Peyer's patch (tissue), 4 donors: ENCODE results near the gene HSD17B8. TPM values are rescaled to one million over a fixed set of nuclear protein-coding genes. Genes with fewer than 3 reads are reported as not detected.
A peak's percentile ranks its signal among the peaks of the same experiment; 100 is the strongest.

Experiments used
- DNase-seq, 3 donors: peaks; one replicate each; pipeline ENCODE4 v3.0.0-alpha.2; 2017 to 2019
- H3K27ac ChIP-seq, 4 donors: fragments of 200-600 bp; sonication (generic); one replicate each; pipeline ENCODE4 v1.5.1; 2016 to 2019
- H3K27me3 ChIP-seq, 2 donors: fragments of 200-600 bp; sonication (generic); one replicate each; pipeline ENCODE4 v1.5.1; 2019
- H3K36me3 ChIP-seq, 3 donors: fragments of 200-600 bp; sonication (generic); one replicate each; pipeline ENCODE4 v1.5.1; 2016 to 2019
- H3K4me1 ChIP-seq, 4 donors: fragments of 200-600 bp; sonication (generic); one replicate each; pipeline ENCODE4 v1.5.1; 2016 to 2019
- H3K4me3 ChIP-seq, 4 donors: fragments of 200-600 bp; sonication (generic); 1 replicate in 3 of 4; 2 replicates in 1 of 4; pipeline ENCODE4 v1.5.1; 2016 to 2019; ENCODE audit warnings: mild to moderate bottlenecking in 1 of 4
- H3K9me3 ChIP-seq, 4 donors: fragments of 200-600 bp; sonication (generic); one replicate each; pipeline ENCODE4 v1.5.1; 2016 to 2019; ENCODE audit warnings: mild to moderate bottlenecking in 1 of 4
- POLR2A ChIP-seq, 2 donors: fragments of 450-650 bp; IDR thresholded peaks; one replicate each; pipeline ENCODE4 v1.5.1; 2017; ENCODE audit warnings: antibody characterized with exemption in 2 of 2, mild to moderate bottlenecking in 2 of 2, moderate library complexity in 2 of 2
- total RNA-seq, 4 donors: library from RNA; depleted of rRNA; stranded (reverse); fragments of >200 nt; gene quantifications; one replicate each; pipeline ENCODE4 v1.1.0, GENCODE V29; 2016
- TF ChIP-seq, protein P1 (sequence below), 6 experiments: fragments of 450-650 bp in 4 of 6; fragments of 200-600 bp in 2 of 6; sonication (generic) in 1 of 6; IDR thresholded peaks; one replicate each; pipeline ENCODE4 v1.5.1; 2017 to 2019; ENCODE audit warnings: antibody characterized with exemption in 6 of 6, mild to moderate bottlenecking in 3 of 6, moderate library complexity in 1 of 6

HSD17B8 gene
- total RNA-seq, 4 donors from 2014 or later: 26.4 to 58.0 (median 44.0) TPM

DNA sequence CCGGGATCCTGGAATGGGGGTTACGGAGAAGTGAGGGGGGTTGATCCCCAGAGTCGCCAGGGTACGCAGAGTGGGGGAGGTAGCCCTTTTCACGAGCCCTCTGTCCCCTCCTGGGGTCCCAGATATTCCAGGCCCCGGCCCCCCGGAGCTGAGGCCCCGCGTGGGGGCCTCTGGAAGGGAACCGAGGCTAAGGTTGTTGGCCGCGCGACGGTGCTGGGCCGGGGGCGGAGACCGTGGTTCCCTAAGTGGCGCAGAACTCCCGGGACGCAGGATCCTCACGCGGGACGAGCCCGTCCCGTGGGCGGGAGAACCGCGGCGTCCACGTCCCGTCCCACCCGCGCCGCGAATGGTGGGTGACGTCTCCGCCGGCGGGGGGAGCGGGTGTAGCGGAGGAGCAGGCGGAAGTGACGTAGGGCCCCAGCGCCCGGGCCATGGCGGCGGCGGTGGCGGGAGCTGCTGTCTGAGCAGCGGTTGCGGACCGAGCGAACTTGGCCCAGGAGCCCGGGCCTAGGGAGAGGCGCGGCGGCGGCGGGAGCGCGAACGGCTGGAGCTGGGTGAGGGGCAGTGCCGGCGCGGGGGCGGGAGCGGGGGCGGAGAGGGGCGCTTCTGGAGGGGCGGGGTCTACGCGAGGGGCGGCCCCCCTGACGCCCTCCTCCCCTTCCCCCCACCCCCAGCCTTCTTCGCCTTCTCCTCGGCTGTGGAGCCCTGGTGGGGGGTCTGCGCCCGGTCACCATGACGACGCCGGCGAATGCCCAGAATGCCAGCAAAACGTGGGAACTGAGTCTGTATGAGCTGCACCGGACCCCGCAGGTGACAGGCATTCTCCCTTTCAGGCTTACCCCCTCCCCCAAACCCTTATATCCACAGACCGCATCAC lies 3.9 kb downstream of the HSD17B8 start, which contains the start of gene RING1:
Gene RING1 (plus strand): TSS at position 410 of the 877 bp plus-strand sequence. CDS start 323 bp downstream, at position 733.
- Histone ChIP-seq H3K9me3 (no peaks in the 10 kb centered on the region), H3K27me3 (no peaks in the 10 kb centered on the region), H3K4me3 (peak within 1 kb of the TSS; percentile 82 to 89 (median 88)), H3K4me1 (peaks cover 0 to 42% (median 18%) of the 10 kb centered on the region in 4 donors), H3K27ac (peak within 1 kb of the TSS; percentile 91 to 98 (median 94)), H3K36me3 (peaks cover 0 to 25% (median 0%) of the 10 kb centered on the region in 3 donors)
- DNase-seq: peak; percentile 88 to 95 (median 91)
- TF ChIP-seq, protein P1, sequence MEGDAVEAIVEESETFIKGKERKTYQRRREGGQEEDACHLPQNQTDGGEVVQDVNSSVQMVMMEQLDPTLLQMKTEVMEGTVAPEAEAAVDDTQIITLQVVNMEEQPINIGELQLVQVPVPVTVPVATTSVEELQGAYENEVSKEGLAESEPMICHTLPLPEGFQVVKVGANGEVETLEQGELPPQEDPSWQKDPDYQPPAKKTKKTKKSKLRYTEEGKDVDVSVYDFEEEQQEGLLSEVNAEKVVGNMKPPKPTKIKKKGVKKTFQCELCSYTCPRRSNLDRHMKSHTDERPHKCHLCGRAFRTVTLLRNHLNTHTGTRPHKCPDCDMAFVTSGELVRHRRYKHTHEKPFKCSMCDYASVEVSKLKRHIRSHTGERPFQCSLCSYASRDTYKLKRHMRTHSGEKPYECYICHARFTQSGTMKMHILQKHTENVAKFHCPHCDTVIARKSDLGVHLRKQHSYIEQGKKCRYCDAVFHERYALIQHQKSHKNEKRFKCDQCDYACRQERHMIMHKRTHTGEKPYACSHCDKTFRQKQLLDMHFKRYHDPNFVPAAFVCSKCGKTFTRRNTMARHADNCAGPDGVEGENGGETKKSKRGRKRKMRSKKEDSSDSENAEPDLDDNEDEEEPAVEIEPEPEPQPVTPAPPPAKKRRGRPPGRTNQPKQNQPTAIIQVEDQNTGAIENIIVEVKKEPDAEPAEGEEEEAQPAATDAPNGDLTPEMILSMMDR (IDR thresholded peaks at IDR 0.05): peak in 1 of 6 experiments; percentile 11
- peak; percentile 94 to 95 for TF ChIP-seq POLR2A (IDR thresholded peaks at IDR 0.05)

DNA sequence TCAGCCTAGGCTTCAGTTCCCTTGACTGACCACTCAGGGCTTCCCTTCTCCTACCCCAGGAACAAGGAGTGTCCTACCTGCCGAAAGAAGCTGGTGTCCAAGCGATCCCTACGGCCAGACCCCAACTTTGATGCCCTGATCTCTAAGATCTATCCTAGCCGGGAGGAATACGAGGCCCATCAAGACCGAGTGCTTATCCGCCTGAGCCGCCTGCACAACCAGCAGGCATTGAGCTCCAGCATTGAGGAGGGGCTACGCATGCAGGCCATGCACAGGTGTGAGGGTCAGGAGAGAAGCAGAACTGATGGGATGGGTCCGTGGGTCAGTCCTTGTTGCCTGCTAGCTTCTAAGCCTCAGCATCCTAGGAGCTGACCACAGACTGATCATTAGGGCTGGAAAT lies 5.4 kb downstream of the HSD17B8 start:
- no peak for DNase-seq
- no peak for TF ChIP-seq POLR2A (IDR thresholded peaks at IDR 0.05)
- TF ChIP-seq, protein P1 (IDR thresholded peaks at IDR 0.05): no peak
- Histone ChIP-seq H3K4me3 (no peak overlapping the region), H3K9me3 (no peaks in the 10 kb centered on the region), H3K36me3 (peaks cover 0 to 19% (median 0%) of the 10 kb centered on the region in 3 donors), H3K27ac (no peak overlapping the region), H3K27me3 (no peaks in the 10 kb centered on the region), H3K4me1 (peaks cover 0 to 38% (median 14%) of the 10 kb centered on the region in 4 donors)

DNA sequence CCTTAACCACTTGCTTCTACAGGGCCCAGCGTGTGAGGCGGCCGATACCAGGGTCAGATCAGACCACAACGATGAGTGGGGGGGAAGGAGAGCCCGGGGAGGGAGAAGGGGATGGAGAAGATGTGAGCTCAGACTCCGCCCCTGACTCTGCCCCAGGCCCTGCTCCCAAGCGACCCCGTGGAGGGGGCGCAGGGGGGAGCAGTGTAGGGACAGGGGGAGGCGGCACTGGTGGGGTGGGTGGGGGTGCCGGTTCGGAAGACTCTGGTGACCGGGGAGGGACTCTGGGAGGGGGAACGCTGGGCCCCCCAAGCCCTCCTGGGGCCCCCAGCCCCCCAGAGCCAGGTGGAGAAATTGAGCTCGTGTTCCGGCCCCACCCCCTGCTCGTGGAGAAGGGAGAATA lies 6.7 kb downstream of the HSD17B8 start:
- Histone ChIP-seq H3K9me3 (no peaks in the 10 kb centered on the region), H3K27ac (no peak overlapping the region), H3K4me1 (peaks cover 0 to 32% (median 11%) of the 10 kb centered on the region in 4 donors), H3K36me3 (peaks cover 0 to 19% (median 0%) of the 10 kb centered on the region in 3 donors), H3K4me3 (no peak overlapping the region), H3K27me3 (no peaks in the 10 kb centered on the region)
- TF ChIP-seq, protein P1 (IDR thresholded peaks at IDR 0.05): no peak
- TF ChIP-seq POLR2A (IDR thresholded peaks at IDR 0.05): no peak
- DNase-seq: peak in 1 of 3 donors; percentile 29

DNA sequence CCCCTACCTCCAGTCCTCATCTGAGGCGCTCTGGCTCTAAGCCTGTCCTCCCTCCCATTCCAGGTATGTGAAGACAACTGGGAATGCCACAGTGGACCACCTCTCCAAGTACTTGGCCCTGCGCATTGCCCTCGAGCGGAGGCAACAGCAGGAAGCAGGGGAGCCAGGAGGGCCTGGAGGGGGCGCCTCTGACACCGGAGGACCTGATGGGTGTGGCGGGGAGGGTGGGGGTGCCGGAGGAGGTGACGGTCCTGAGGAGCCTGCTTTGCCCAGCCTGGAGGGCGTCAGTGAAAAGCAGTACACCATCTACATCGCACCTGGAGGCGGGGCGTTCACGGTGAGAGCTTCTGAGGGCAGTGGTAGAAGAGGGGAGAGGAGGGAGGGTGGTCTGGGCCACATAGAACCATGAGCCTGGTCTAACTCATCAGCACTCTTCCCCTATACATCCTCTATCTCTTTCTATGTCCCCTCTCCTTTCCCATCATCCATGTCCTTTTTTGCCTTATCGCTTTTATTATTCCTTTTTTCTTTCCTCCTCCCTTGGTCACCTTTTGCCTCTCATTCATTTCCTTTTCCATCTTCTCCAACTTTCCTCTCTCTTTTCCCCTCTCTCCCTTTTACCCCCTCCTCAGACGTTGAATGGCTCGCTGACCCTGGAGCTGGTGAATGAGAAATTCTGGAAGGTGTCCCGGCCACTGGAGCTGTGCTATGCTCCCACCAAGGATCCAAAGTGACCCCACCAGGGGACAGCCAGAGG lies 7.4 kb downstream of the HSD17B8 start:
- DNase-seq: peak in 1 of 3 donors; percentile 41
- H3K9me3 ChIP-seq: no peaks in the 10 kb centered on the region
- no peaks in the 10 kb centered on the region for H3K27me3 ChIP-seq
- peaks cover 0 to 30% (median 11%) of the 10 kb centered on the region in 4 donors for H3K4me1 ChIP-seq
- H3K4me3 ChIP-seq: no peak overlapping the region
- no peak overlapping the region for H3K27ac ChIP-seq
- peaks cover 0 to 19% (median 0%) of the 10 kb centered on the region in 3 donors for H3K36me3 ChIP-seq
- no peak for TF ChIP-seq POLR2A (IDR thresholded peaks at IDR 0.05)
- TF ChIP-seq, protein P1 (IDR thresholded peaks at IDR 0.05): no peak

DNA sequence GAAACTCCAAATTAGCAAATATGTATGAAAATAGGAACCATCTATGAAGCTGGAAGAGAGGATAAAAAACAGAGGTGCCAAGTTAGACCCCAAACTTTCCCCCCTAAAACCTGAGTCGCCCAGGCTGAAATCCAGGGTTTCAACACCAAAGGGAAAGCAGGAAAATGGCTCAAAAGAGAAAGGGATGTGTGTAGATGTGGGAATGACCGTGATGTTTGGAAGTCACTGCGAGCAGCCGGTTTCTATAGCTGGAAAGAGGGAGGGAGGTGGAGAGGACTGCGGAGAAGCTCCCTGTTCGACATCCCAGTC lies 8.4 kb downstream of the HSD17B8 start:
- Histone ChIP-seq H3K4me3 (peak overlapping the region in 3 of 4 donors; percentile 32 to 47 (median 41)), H3K27me3 (no peaks in the 10 kb centered on the region), H3K27ac (no peak overlapping the region), H3K4me1 (peaks cover 0 to 21% (median 7%) of the 10 kb centered on the region in 4 donors), H3K9me3 (no peaks in the 10 kb centered on the region), H3K36me3 (peaks cover 0 to 19% (median 0%) of the 10 kb centered on the region in 3 donors)
- no peak for DNase-seq
- TF ChIP-seq, protein P1 (IDR thresholded peaks at IDR 0.05): no peak
- no peak for TF ChIP-seq POLR2A (IDR thresholded peaks at IDR 0.05)
